NOMO-1 (cell line): ENCODE results near the gene SMIM23.

Experiments used
- DNase-seq, 2 experiments: peaks; one replicate each; lab custom pipeline; 2025; ENCODE audit not compliant: unreplicated experiment in 2 of 2; lab: John Stamatoyannopoulos, UW

Gene SMIM23

DNA sequence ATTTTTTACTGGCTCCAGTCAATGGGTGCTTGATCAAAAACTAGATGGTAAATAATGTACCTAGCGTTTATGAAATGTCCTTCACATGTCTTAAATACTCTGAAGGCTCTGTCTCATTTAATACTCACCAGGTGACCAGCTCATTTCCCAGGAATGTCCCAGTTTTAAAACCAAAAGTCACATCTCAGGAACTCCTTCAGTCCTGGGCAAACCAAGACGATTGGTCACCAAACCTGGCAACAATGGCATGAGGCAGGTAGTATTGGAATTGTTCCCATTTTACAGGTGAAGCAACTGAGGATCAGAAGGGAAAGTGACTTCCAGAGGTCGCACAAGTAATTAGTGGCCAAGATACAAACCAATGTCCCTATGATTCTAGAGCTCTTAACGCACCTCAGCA is 27.7 kb downstream of the SMIM23 start:
- DNase-seq, result no peak

DNA sequence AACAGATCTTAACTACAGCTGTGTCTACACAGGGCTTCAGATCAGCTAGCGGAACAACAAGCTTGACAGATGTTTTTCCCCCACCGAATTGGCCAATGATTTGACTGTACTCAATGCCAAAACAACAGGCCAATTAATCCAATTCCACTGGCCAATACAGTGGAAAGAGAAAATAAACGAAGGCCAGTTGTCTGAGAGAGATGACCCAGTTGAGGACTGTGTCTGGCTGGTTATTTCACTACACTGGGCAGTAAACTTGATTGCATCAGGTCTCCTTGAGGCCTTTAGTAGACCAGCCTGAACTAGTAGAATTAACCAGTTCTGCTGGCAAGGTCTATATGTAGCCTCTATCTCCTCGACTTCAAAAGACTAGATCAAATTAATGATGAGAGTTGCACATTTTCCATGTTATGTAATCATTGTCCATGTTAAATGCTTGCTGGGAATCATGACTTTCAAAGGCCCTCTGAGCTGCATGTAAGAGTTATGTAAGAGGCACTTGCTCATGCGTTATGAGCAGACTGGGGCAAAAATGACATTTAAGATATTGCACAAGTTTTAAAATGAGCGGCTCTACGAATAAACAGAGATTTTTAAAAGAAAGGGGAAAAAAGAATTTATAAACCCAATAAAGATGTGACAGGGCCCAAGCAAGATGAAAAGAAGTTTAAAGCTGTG is 28.3 kb downstream of the SMIM23 start:
- DNase-seq, result no peak

DNA sequence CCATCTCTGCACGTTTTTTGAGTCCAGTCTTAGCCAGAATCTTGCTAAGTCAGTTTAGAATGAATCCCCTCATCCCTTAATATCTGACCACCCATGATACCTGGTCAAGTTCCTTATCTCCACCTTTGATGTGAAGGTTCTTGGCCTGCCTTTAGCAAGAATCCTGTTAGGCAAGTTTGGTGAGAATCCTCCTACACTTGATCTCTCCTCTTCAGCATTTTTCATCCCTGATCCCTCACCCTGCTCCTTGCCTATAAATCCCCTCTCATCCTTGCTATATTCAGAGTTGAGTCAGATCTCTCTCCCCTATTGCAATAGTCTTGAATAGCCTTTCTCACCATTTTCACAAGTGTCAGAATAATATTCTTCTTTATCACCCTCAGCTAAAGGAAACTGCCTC is 31.0 kb downstream of the SMIM23 start:
- no peak for DNase-seq

DNA sequence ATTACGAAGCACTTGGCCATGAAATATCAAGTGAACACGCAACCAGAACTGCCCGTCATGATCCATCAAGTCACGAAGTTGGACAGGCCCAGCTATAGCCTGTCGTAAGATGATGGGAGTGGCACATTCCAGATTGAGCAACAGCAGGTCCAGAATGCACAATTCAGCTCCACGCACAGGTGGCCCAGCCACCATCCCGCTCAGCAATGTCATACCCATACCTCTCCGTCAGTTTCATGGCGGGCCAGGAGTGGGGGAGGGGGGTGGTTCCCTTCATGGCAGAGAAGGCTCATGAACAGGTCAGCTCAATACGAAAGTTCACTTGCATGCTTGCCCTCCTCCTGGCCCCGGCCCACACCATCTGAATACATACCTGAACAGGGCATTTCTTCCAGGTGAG is 34.9 kb downstream of the SMIM23 start:
- DNase-seq, result no peak

DNA sequence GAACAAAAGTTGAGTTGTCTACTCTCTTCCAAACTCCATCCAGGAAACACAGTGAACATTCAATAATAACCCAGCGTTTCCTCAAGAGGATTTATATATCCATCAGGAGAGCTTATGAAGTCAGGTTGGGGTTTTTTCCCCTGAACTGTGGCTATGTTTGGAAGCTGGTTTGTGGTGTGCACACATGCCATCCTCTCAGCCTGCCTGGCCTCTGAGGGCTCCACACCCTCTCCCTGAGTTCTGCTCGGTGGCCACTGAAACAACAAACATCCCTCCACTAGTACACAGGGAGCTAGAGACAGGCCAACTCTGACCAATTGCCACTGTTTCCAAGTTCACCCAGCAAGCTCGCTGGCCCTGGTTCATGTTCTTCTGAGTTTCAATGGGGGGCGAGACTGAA is 35.7 kb downstream of the SMIM23 start:
- DNase-seq, result no peak

DNA sequence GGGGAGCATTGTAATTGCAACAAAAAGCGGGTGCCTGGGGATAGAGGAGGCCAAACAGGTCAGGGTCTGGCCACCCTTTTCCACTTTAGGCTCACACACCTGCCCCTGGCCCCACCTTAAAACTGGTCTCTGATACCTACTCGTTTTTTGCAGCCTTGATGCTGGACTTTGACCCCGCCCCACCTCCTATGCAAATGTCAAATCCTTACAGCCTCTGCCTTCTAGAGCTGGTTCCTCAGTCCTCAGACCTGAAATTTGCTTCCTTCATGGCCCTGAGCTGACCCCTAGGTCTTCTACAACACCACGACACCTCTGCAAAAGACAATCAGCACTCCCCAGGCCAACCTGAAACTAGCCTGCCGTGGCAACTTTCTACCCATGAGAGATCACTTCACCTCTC is 37.7 kb downstream of the SMIM23 start:
- peak in 1 of 2 experiments; percentile 8 for DNase-seq

DNA sequence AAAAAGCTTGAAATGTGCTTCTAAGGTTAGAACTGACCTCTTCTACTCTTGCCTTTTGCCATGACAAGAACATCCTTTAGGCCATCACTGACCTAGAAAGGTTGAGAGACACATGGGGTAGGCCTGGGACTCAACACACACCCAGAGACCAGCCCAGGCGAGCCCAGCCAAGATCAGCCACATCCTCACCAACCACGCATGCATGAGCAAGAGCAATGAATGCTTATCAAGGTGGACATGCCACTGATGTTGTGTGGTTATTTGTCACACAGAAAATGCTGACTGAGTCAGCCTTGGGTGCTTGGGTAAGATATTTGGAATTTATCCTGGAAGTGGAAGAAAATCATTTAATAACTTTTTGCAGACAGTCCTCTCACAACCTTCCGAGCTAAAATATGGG is 39.4 kb downstream of the SMIM23 start:
- no peak for DNase-seq

DNA sequence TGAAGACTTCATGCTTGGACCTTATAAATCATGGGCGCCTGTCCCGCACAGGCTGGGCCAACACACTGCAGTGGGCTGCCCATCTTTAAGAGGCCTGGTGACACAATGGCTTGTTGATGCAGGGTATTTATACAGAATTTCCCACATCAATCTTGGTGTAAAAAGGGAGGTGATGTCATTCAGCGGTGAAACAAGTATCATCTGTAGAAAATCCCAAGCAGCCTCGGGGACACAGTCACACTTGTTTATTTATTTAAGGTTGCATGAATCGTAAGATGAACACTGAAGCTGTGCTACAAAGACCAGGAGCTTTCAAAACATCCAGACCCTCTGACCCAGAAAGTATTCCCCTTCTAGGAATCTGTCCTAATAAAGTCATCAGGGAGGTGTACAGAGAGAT is 40.5 kb downstream of the SMIM23 start:
- DNase-seq, result no peak

DNA sequence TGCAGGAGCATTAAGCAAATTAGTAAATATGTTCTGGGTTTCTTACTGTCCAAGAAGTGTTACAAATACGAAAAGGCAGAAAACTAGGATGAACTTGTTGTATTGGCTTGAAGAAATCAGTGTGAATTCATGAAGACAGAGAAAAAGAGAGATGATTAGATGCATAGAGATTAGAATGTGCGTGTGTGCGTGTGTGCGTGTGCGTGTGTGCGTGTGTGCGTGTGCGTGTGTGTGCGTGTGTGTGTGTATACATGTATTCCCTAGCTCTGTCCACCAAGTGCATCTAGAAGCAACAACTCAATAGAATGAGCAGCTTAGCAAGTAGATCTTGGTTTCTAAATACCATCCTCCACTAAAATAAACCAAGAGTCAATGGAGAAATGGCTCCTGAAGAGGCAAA is 41.5 kb downstream of the SMIM23 start:
- no peak for DNase-seq

DNA sequence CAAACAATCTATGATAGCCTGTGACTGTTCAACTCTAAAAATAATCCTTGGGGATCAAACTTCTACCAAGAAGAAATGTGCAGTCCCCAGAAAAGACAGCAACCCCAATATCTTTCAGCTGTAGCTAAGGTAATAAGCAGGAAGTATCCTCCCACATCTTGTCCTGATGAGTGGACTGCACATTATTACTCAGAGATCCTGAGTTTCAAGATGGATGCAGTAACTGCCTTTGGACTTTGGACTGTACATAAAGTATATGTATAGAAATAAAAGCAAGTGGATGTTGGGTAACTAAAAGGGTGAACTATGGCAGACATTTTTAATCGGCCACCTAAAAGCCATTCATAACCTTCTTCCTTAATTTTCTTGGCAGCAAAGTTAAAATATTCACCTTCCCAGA is 45.1 kb downstream of the SMIM23 start:
- DNase-seq, result no peak

DNA sequence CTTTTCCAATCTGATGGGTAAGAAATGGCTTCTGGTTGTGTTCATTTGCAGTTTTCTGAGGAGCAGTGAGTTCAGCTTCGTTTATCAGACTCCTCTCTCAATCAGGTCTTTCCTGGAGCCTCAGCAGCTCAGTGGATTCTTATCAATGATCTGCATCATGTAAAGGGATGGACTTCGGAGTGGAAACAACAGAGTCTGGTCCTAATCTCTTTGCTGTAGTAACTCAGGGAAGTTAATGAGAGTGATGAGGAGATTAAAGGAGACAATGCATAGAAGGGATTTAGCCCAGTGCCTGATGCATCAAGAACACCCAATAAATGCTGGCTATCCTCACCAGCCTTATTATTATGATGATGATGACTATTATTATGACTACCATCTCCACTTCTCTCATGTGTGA is 47.2 kb downstream of the SMIM23 start:
- DNase-seq, result no peak

DNA sequence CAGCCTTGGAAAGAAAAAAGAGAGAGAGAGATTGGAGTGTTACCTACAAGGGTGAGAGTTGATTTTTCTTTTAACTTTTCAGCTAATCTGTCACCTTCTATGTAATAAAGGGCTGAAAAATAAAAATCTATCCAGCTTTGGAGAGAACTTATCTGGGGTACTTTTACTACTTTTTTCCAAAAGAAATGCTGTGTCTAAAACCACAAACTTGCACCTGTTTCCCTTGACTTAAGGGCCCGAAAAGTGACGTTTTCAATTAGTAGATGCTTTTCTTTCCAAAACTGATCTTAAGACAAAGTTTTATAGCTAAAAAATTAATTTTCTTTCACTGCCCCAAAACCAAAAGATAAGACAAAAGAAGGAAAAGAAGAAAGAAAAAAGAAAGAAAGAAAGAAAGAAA is 48.8 kb downstream of the SMIM23 start:
- no peak for DNase-seq

DNA sequence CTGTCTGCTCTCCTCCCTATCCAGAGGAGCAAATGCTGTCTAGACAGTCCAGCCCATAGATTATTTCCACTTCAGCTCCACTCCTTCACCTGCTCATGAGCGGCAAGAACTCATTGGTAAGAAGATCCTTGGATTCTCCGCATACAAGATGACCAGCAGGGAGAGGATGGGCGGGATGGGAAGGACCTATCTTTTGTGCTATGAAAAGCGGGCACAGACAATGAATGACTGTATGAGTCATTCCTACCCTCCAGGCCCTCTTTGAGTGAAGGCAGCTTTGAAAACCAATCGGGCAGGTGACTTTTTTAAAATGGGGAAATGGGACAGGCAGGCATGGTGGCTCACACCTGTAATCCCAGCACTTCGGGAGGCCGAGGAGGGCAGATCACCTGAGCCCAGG is 49.4 kb downstream of the SMIM23 start:
- DNase-seq, result no peak

DNA sequence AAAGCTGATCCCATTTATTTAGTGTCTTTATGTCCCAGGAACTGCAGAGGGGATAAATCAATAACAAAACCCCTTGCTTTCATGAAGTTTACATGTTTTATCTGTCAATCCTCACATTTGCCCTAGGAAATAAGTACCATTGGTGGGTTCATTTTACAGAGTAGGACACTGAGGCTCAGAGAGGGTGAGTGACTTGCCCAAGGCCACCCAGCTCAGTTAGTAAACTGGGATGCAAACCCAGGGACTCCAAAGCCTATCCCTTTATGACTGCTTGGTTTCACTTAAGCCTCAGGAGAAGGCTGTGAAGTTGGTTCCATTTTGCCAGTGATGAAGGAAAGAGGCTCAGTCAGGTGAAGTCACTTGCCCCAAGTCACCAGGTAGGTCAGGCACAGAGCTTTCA is 51.9 kb downstream of the SMIM23 start:
- no peak for DNase-seq

DNA sequence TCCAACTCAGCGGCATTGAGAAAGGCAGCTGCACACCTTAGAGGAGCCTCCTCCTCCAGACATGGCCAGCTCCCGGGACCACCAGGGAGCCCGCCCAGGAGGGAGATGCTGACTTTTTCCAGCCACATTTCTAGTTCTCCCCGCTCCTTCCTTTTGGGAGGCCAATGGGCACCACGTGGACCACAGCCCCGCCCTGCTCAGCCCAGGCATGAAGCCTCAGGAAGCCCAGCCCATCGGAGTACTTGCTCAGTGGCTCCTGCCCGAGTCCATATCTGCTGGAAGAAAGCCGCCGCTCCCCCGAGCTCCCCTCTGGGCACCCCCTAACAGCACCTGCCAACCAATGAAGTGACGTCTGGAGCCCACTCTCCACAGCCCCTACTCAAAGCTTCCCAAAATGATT is 52.4 kb downstream of the SMIM23 start:
- DNase-seq, result no peak

DNA sequence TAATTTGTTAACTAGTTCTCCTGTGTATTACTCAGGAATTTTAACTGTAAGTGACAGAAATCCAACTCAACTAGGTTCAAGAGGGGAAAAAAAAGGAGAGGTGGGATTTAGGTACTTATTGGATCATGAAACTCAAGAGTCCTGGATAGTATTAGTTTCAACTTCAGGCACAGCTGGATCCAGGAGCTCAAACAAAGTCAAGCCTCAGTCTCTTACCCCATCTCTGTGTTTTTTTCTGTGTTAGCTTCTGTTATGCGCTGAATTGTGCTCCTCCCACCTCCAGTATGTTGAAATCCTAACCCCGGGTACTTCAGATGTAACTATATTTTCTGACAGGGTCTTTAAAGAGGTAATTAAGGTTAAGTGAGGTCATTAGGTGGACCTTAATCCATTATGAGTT is 53.5 kb downstream of the SMIM23 start:
- no peak for DNase-seq

DNA sequence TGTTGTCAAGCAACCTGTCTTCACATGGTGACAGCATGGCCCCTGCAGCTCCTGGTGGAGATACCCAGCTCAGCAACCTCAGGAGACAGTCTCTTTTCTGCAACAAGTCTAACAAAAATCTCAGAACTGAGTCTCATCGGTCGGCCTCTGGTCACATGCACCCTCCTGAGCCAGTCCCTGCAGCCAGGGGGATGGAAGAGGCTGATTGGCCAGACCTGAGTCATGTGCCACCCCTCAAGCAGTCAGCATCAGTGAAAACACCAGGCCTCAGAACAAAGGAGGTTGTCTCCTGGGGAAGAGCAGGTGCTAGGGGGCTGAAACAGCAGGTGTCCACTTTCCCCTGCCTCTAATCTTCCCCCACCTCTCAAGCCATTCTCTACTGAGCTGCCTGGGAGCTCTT is 54.4 kb downstream of the SMIM23 start:
- DNase-seq, result no peak
